Measurements from ENCODE around the gene CACNG7.
A peak's percentile ranks its signal among the peaks of the same experiment; 100 is the strongest.

The CACNG7 gene

DNA sequence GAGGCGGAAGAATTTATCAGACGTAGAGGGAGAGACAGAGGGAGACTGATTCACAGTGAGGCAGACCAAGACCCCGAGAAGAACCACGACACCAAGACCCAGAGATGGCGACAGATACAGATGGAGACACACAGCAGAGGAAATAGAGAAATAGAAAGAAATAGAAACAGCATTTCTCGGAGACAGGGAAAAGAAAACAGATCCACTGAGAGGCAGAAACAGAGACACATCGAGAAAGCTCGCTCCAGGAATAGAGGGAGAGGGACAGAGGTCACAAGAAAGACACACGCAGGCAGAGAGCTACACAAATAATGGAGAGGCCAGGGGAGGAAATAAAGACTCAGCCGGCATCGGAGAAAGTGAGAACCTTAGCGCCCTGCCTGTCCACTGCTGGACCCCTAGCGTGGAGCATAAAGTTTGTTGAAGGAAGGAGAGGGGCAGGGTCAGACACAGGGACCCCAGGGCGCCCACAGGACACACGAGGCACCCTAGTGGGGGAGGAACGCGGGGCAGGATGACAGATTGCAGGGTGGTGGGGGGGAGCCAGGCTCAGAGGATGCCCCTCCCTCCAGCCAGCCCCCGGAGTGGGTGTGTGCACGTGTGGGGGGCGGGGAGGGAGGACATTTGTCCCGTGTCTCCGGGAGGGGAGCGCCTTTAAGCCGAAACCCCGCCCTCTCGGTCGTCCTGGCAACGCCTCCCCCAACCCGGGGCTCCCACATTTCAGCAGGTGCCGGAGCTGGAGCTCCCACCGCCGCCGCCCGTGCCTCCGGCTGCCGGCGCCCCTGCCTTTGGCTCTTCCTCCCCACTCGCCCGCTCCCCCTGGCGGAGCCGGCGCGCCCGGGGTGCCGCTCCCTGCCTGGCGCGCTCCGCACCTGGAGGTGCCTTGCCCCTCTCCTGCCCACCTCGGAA is 27.3 kb upstream of the CACNG7 start, which contains the start of gene PRKCG:
TSS of gene PRKCG (plus strand) at position 716 of the 909 bp plus-strand sequence. CDS start 298 bp downstream, outside the sequence.
- H3K27me3 ChIP-seq (ENCODE audit: insufficient read depth, poor library complexity, severe bottlenecking): peaks cover 40% of the 10 kb centered on the region
- TF ChIP-seq REST (IDR thresholded peaks at IDR 0.05; ENCODE audit: insufficient replicate concordance, low read depth) (no peak), GABPA (IDR thresholded peaks at IDR 0.05; ENCODE audit: low read depth) (no peak), CTCF (IDR thresholded peaks at IDR 0.05; ENCODE audit: insufficient read depth, low read length) (peak; percentile 23)
- no peak within 1 kb of the TSS for H3K4me3 ChIP-seq (replicated peaks; ENCODE audit: insufficient read depth, low read length)
- DNase-seq (ENCODE audit: low read depth in 1 of 2, low spot score in 1 of 2): no peak
- no peak within 1 kb of the TSS for H3K27ac ChIP-seq (replicated peaks)

DNA sequence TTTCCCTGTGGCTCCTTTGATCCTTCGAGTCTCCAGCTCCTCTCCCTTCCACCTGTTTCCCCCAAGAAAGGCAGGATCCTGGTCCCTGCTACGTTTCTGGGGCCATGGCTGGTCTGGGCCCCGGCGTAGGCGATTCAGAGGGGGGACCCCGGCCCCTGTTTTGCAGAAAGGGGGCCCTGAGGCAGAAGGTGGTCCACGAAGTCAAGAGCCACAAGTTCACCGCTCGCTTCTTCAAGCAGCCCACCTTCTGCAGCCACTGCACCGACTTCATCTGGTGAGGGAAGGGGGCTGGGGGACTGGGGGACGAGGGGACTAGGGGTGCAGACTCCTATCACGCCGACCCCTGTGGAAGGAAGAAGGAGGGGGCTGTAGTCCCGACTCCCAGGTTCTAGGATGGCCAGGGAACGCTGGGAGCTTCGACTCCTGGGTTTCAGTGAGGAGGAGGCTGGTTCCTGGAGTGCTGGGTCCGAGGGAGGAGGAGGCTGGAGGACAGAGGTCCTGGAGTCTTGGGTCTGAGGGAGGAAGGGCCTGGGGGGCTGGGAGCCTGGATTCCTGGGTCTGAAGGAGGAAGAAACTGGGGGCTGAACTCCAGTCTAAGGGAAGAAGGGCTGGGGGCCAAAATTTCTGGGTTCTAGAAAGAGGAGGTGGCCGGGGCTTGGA is 26.6 kb upstream of the CACNG7 start:
- H3K4me3 ChIP-seq (replicated peaks; ENCODE audit: insufficient read depth, low read length): no peak overlapping the region
- TF ChIP-seq REST (IDR thresholded peaks at IDR 0.05; ENCODE audit: insufficient replicate concordance, low read depth): no peak
- no peak for TF ChIP-seq SPI1 (IDR thresholded peaks at IDR 0.05; ENCODE audit: borderline replicate concordance, low read depth)
- TF ChIP-seq GABPA (IDR thresholded peaks at IDR 0.05; ENCODE audit: low read depth): no peak
- TF ChIP-seq CTCF (IDR thresholded peaks at IDR 0.05; ENCODE audit: insufficient read depth, low read length): no peak
- no peak overlapping the region for H3K27ac ChIP-seq (replicated peaks)
- DNase-seq (ENCODE audit: low read depth in 1 of 2, low spot score in 1 of 2): no peak
- H3K27me3 ChIP-seq (ENCODE audit: insufficient read depth, poor library complexity, severe bottlenecking): peaks cover 40% of the 10 kb centered on the region

GRCh38 chr19:53883231-53883661 is 25.8 kb upstream of the CACNG7 start:
- DNase-seq (ENCODE audit: low read depth in 1 of 2, low spot score in 1 of 2): no peak
- H3K27ac ChIP-seq (replicated peaks): no peak overlapping the region
- no peak for TF ChIP-seq POLR2AphosphoS5 (IDR thresholded peaks at IDR 0.05; ENCODE audit: low read depth)
- TF ChIP-seq CTCF (IDR thresholded peaks at IDR 0.05; ENCODE audit: insufficient read depth, low read length): no peak
- no peak for TF ChIP-seq REST (IDR thresholded peaks at IDR 0.05; ENCODE audit: insufficient replicate concordance, low read depth)
- TF ChIP-seq SPI1 (IDR thresholded peaks at IDR 0.05; ENCODE audit: borderline replicate concordance, low read depth): no peak
- no peak for TF ChIP-seq GABPA (IDR thresholded peaks at IDR 0.05; ENCODE audit: low read depth)
- H3K4me3 ChIP-seq (replicated peaks; ENCODE audit: insufficient read depth, low read length): no peak overlapping the region
- peaks cover 40% of the 10 kb centered on the region for H3K27me3 ChIP-seq (ENCODE audit: insufficient read depth, poor library complexity, severe bottlenecking)
